Trophoblast cell (in vitro differentiated cells and primary cell): Measurements from ENCODE around the gene SPATS2L.

ENCODE experiments used
- DNase-seq, 2 donors: peaks; one replicate each; pipeline ENCODE4 v3.0.0-alpha.2; 2016
- H2AFZ ChIP-seq: 2 replicates; pipeline ENCODE4 v1.6.1; 2013; ENCODE audit warnings: low read length, moderate library complexity, mild to moderate bottlenecking; ENCODE audit not compliant: insufficient read depth, poor library complexity
- H2AK5ac ChIP-seq: 2 replicates; pipeline ENCODE4 v1.6.1; 2013; ENCODE audit warnings: mild to moderate bottlenecking, low read length
- H2BK120ac ChIP-seq: 2 replicates; pipeline ENCODE4 v1.6.1; 2013; ENCODE audit warnings: low read length, mild to moderate bottlenecking, moderate library complexity; ENCODE audit not compliant: insufficient read depth, poor library complexity
- H2BK12ac ChIP-seq: 2 replicates; pipeline ENCODE4 v1.6.1; 2013; ENCODE audit warnings: mild to moderate bottlenecking, low read length, moderate library complexity
- H2BK5ac ChIP-seq: 2 replicates; pipeline ENCODE4 v1.6.1; 2013; ENCODE audit warnings: low read length, low read depth, moderate library complexity, mild to moderate bottlenecking; ENCODE audit not compliant: poor library complexity
- H3K14ac ChIP-seq: 2 replicates; pipeline ENCODE4 v1.6.1; 2013; ENCODE audit warnings: mild to moderate bottlenecking, low read length
- H3K18ac ChIP-seq: 2 replicates; pipeline ENCODE4 v1.6.1; 2013; ENCODE audit warnings: mild to moderate bottlenecking, low read length
- H3K23ac ChIP-seq: 2 replicates; pipeline ENCODE4 v1.6.1; 2013; ENCODE audit warnings: low read length
- H3K27ac ChIP-seq: 2 replicates; pipeline ENCODE4 v1.5.1; 2013; ENCODE audit warnings: low read depth, mild to moderate bottlenecking, inconsistent platforms, low read length, moderate library complexity
- H3K27me3 ChIP-seq: 2 replicates; pipeline ENCODE4 v1.6.1; 2013; ENCODE audit warnings: inconsistent platforms, mild to moderate bottlenecking, low read length, moderate library complexity; ENCODE audit not compliant: insufficient read depth
- H3K36me3 ChIP-seq, 2 experiments: 1 replicate in 1 of 2; 2 replicates in 1 of 2; pipeline ENCODE4 v1.6.1; 2013; ENCODE audit warnings: low read length in 2 of 2, mild to moderate bottlenecking in 2 of 2, moderate library complexity in 1 of 2; ENCODE audit not compliant: insufficient read depth in 2 of 2, control insufficient read depth in 1 of 2
- H3K4ac ChIP-seq: 2 replicates; pipeline ENCODE4 v1.6.1; 2013; ENCODE audit warnings: low read depth, mild to moderate bottlenecking, low read length, moderate library complexity
- H3K4me1 ChIP-seq, 2 experiments: 1 replicate in 1 of 2; 2 replicates in 1 of 2; pipeline ENCODE4 v1.6.1; 2013; ENCODE audit warnings: low read length in 2 of 2, mild to moderate bottlenecking in 2 of 2, moderate library complexity in 1 of 2; ENCODE audit not compliant: insufficient read depth in 2 of 2, control insufficient read depth in 1 of 2
- H3K4me2 ChIP-seq: 2 replicates; pipeline ENCODE4 v1.6.1; 2013; ENCODE audit warnings: inconsistent platforms, mild to moderate bottlenecking, low read length, moderate library complexity
- H3K4me3 ChIP-seq: 2 replicates; pipeline ENCODE4 v1.5.1; 2013; ENCODE audit warnings: mild to moderate bottlenecking, low read depth, low read length, inconsistent platforms
- H3K79me1 ChIP-seq: one replicate; pipeline ENCODE4 v1.6.1; 2013; ENCODE audit warnings: low read length
- H3K79me2 ChIP-seq: 2 replicates; pipeline ENCODE4 v1.6.1; 2013; ENCODE audit warnings: low read length, mild to moderate bottlenecking; ENCODE audit not compliant: control insufficient read depth, insufficient read depth, poor library complexity
- H3K9ac ChIP-seq: 2 replicates; pipeline ENCODE4 v1.6.1; 2013; ENCODE audit warnings: mild to moderate bottlenecking, low read length
- H3K9me3 ChIP-seq: 2 replicates; pipeline ENCODE4 v1.6.1; 2013; ENCODE audit warnings: low read depth, mild to moderate bottlenecking, control low read depth, inconsistent platforms, low read length; ENCODE audit not compliant: insufficient read depth
- H4K12ac ChIP-seq: 2 replicates; pipeline ENCODE4 v1.6.1; 2013; ENCODE audit warnings: low read depth, mild to moderate bottlenecking, low read length, moderate library complexity
- H4K8ac ChIP-seq: 2 replicates; pipeline ENCODE4 v1.6.1; 2013; ENCODE audit warnings: low read depth, mild to moderate bottlenecking, low read length, moderate library complexity
- H4K91ac ChIP-seq: one replicate; pipeline ENCODE4 v1.6.1; 2013; ENCODE audit warnings: low read depth, mild to moderate bottlenecking, low read length, moderate library complexity
- WGBS: extraction: QIAGEN DNeasy Blood & Tissue Kit; methylation state at CpG from one replicate; pipeline ENCODE4 v1.1.7; 2013; ENCODE audit warnings: missing lambda C conversion rate; ENCODE audit not compliant: insufficient read length, insufficient coverage; ENCODE audit errors: extremely low coverage; 5-methylcytosine and 5-hydroxymethylcytosine counted together

SPATS2L gene

DNA sequence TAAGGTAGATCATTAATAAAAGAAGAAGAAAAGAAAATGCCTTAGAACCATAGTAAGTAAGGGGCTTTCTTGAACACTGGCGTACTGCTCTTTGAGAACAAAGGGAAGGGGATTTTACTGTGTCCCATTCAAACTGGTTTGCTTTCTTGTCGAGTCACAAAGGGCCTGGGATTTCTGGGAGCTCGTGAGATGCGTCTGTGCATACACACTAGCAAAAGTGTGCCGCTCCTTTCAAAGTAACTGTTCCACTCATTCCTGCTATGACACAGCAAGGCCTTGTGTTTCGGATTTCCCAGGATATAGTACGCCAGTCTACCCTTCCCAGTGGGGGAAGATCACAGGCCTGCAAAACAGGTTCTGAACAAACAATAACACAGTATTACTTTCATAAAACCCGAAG, 110.4 kb downstream of the SPATS2L start:
- Histone ChIP-seq H3K4me3 (no peak overlapping the region), H3K4ac (no peak overlapping the region), H3K9me3 (no peaks in the 10 kb centered on the region), H3K79me1 (peaks cover 4% of the 10 kb centered on the region), H3K4me1 (peaks cover 0 to 9% of the 10 kb centered on the region in 2 experiments), H4K8ac (peak overlapping the region; percentile 11), H3K18ac (peak overlapping the region; percentile 40), H3K27ac (peak overlapping the region; percentile 41), H2BK120ac (no peak overlapping the region), H2BK12ac (no peak overlapping the region), H3K14ac (no peak overlapping the region), H3K4me2 (no peak overlapping the region), H2AFZ (no peak overlapping the region), H3K27me3 (no peaks in the 10 kb centered on the region), H4K91ac (peak overlapping the region; percentile 14), H3K79me2 (peaks cover 2% of the 10 kb centered on the region), H2AK5ac (no peak overlapping the region), H3K23ac (no peak overlapping the region), H3K36me3 (peaks cover 13 to 28% of the 10 kb centered on the region in 2 experiments), H4K12ac (no peak overlapping the region), H2BK5ac (no peak overlapping the region), H3K9ac (no peak overlapping the region)
- no CpG with 5 or more reads among the region's 8 CpGs for WGBS
- no peak for DNase-seq

DNA sequence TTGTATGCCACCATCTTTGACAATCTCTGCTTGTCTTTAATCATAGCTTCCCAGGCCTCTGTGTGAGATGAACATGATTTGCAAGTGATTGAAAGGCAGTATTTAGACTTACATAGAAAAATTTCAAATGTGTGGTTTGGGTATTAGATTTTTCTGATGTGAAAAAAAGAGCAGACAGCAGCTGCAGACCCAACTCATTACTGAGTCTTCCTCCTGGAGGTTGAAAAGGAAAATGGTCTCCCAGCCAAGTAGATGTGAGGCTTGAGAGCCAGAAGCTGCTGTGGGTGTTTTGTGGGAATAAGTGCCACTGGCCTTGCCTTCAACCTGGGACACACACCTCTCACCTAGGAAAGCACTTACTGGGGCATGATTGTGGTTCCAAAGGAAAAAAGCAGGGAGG, 110.9 kb downstream of the SPATS2L start:
- Histone ChIP-seq H3K27me3 (no peaks in the 10 kb centered on the region), H3K27ac (no peak overlapping the region), H2BK5ac (no peak overlapping the region), H3K4ac (no peak overlapping the region), H4K12ac (no peak overlapping the region), H3K4me1 (peaks cover 0 to 9% of the 10 kb centered on the region in 2 experiments), H4K8ac (no peak overlapping the region), H3K79me1 (peaks cover 4% of the 10 kb centered on the region), H2AFZ (no peak overlapping the region), H3K9me3 (no peaks in the 10 kb centered on the region), H2BK120ac (no peak overlapping the region), H3K4me3 (no peak overlapping the region), H3K14ac (no peak overlapping the region), H2BK12ac (peak overlapping the region; percentile 6), H3K79me2 (peaks cover 2% of the 10 kb centered on the region), H3K23ac (no peak overlapping the region), H3K9ac (no peak overlapping the region), H3K4me2 (no peak overlapping the region), H3K36me3 (peaks cover 16 to 32% of the 10 kb centered on the region in 2 experiments), H3K18ac (no peak overlapping the region), H4K91ac (no peak overlapping the region), H2AK5ac (no peak overlapping the region)
- no peak for DNase-seq

DNA sequence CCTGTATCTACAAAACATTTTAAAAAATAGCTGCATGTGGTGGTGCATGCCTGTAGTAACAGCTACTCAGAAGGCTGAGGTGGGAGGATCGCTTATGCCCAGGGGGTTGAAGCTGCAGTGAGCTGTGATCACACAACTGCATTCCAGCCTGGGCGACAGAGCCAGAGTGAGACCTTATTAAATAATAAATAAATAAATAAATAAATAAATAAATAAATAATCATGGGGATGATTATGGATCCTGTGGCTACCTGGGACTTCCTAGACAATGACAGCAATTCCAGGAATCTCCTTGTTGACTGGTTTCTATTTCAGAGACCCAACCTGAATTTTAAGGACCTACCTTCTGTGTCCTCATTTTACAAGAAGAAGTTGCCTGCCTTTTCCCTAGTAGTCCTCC, 111.9 kb downstream of the SPATS2L start:
- Histone ChIP-seq H4K8ac (no peak overlapping the region), H3K4me2 (no peak overlapping the region), H3K9ac (no peak overlapping the region), H3K79me1 (peaks cover 4% of the 10 kb centered on the region), H3K36me3 (peaks cover 15 to 35% of the 10 kb centered on the region in 2 experiments), H3K4me3 (no peak overlapping the region), H2AK5ac (no peak overlapping the region), H2BK120ac (no peak overlapping the region), H3K4me1 (peaks cover 0 to 9% of the 10 kb centered on the region in 2 experiments), H3K4ac (no peak overlapping the region), H4K91ac (no peak overlapping the region), H3K23ac (no peak overlapping the region), H3K9me3 (no peaks in the 10 kb centered on the region), H3K14ac (no peak overlapping the region), H3K18ac (peak overlapping the region; percentile 53), H3K27me3 (no peaks in the 10 kb centered on the region), H3K79me2 (peaks cover 2% of the 10 kb centered on the region), H3K27ac (no peak overlapping the region), H4K12ac (no peak overlapping the region), H2BK12ac (peak overlapping the region; percentile 80), H2BK5ac (peak overlapping the region; percentile 63), H2AFZ (no peak overlapping the region)
- no CpG with 5 or more reads among the region's 2 CpGs for WGBS
- DNase-seq, result no peak

DNA sequence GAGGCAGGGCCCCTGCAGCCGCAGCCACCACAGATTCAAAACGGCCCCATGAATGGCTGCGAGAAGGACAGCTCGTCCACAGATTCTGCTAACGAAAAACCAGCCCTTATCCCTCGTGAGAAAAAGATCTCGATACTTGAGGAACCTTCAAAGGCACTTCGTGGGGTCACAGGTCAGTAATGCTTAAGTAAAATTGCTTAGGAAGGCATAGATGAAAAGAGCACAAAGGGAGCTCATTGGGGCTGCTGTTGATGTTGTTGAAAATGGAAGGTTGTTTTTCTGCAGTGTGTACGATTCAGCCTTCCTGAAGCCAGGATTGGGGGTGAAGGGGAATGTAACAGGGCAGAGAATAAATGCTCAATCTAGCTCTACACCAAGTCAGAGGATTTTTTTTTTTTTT, 112.8 kb downstream of the SPATS2L start:
- Histone ChIP-seq H4K8ac (no peak overlapping the region), H4K91ac (no peak overlapping the region), H3K18ac (no peak overlapping the region), H3K27me3 (no peaks in the 10 kb centered on the region), H3K9me3 (no peaks in the 10 kb centered on the region), H2BK12ac (no peak overlapping the region), H3K27ac (no peak overlapping the region), H4K12ac (no peak overlapping the region), H3K4ac (no peak overlapping the region), H3K79me1 (peaks cover 4% of the 10 kb centered on the region), H3K14ac (no peak overlapping the region), H3K79me2 (peaks cover 2% of the 10 kb centered on the region), H2AK5ac (no peak overlapping the region), H3K9ac (no peak overlapping the region), H3K4me1 (peaks cover 0 to 9% of the 10 kb centered on the region in 2 experiments), H2BK5ac (no peak overlapping the region), H3K36me3 (peaks cover 15 to 33% of the 10 kb centered on the region in 2 experiments), H3K4me2 (no peak overlapping the region), H2BK120ac (no peak overlapping the region), H3K23ac (no peak overlapping the region), H2AFZ (no peak overlapping the region), H3K4me3 (no peak overlapping the region)
- DNase-seq, result no peak
- whole genome bisulfite sequencing, result no CpG with 5 or more reads among the region's 9 CpGs
